ENCODE measurements around the gene ZBTB7C. TPM values are rescaled to one million over a fixed set of nuclear protein-coding genes. Genes with fewer than 3 reads are reported as not detected.

The ZBTB7C gene
- total and polyA plus RNA-seq, 9 of the 15 experiments (the other 6 are each of a cell fraction or from before 2014, with no cell fraction given) = not detected

DNA sequence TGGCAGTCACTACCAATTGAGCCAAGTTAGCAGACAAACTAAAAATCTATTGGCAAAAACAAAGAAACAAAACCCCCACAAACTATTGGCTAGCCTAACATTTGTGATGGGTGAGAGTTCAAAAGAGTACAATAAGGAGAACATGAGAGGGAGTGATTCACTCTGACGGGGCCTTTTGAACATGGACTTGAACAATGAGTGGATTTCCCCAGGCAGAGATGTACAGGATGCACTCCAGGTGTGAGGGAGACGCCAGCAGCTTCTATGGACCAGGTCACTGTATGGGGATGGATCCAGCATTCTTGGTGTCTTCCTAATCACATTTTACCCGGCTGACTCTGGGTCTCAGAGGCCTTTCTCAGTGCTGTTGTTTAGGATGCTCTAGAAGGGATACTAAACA, 311.2 kb downstream of the ZBTB7C start:
- no peak for DNase-seq (ENCODE audit: extremely low read depth in 1 of 4, low spot score in 3 of 4)
- FAIRE-seq = no peak
- in situ Hi-C loops (cut with MboI) (no loop called here), intact Hi-C loops (cut with micrococcal nuclease) (loop anchor here (10.0 kb wide), 1 partner anchor 63 kb away; no protein-coding TSS in a partner anchor)
- H4K20me1 ChIP-seq (replicated peaks; ENCODE audit: control insufficient read depth, insufficient read depth, low read length) = no peaks in the 10 kb centered on the region
- H3K27me3 ChIP-seq (ENCODE audit: control insufficient read depth in 2 of 2, insufficient read depth in 2 of 2, low read length in 2 of 2) = peaks cover 0 to 13% of the 10 kb centered on the region in 2 experiments; a peak in 4 of 5 replicates
- 4% methylated on average over 3 of the region's 3 CpGs for WGBS (ENCODE audit: insufficient coverage, low coverage, missing lambda C conversion rate)
- ATAC-seq = no peak
- no peaks in the 10 kb centered on the region for H3K9me1 ChIP-seq (ENCODE audit: control insufficient read depth, insufficient read depth, low read length)
- H3K4me2 ChIP-seq (ENCODE audit: insufficient read depth, low read length) = no peak overlapping the region
- no peaks in the 10 kb centered on the region for H3K79me2 ChIP-seq (ENCODE audit: control insufficient read depth, insufficient read depth, low read length)
- no peak overlapping the region for H3K27ac ChIP-seq (ENCODE audit: extremely low read depth, low read depth, low read length)
- H3K9me3 ChIP-seq (replicated peaks; ENCODE audit: control insufficient read depth, insufficient read depth, low read depth, low read length) = no peaks in the 10 kb centered on the region
- H3K36me3 ChIP-seq (ENCODE audit: control insufficient read depth, insufficient read depth, low read length) = no peaks in the 10 kb centered on the region
- no peak overlapping the region for H3K9ac ChIP-seq (ENCODE audit: insufficient read depth in 1 of 2, low read depth in 2 of 2, low read length in 2 of 2)
- H2AFZ ChIP-seq (ENCODE audit: low read depth, low read length) = no peak overlapping the region
- POLR2A ChIA-PET = no interaction called here
- BruUV-seq (replicated peaks) = no TSS peak
- H3K4me1 ChIP-seq (replicated peaks in 1 of 2; ENCODE audit: control insufficient read depth in 2 of 2, insufficient read depth in 2 of 2, low read length in 2 of 2) = no peaks in the 10 kb centered on the region
- H3K4me3 ChIP-seq = no peak overlapping the region
- CTCF ChIA-PET (ENCODE audit: low intra/inter-chr PET ratio) = no interaction called here
- TF ChIP-seq ARNT (IDR thresholded peaks at IDR 0.05) = no peak
- TF ChIP-seq, protein P1, sequence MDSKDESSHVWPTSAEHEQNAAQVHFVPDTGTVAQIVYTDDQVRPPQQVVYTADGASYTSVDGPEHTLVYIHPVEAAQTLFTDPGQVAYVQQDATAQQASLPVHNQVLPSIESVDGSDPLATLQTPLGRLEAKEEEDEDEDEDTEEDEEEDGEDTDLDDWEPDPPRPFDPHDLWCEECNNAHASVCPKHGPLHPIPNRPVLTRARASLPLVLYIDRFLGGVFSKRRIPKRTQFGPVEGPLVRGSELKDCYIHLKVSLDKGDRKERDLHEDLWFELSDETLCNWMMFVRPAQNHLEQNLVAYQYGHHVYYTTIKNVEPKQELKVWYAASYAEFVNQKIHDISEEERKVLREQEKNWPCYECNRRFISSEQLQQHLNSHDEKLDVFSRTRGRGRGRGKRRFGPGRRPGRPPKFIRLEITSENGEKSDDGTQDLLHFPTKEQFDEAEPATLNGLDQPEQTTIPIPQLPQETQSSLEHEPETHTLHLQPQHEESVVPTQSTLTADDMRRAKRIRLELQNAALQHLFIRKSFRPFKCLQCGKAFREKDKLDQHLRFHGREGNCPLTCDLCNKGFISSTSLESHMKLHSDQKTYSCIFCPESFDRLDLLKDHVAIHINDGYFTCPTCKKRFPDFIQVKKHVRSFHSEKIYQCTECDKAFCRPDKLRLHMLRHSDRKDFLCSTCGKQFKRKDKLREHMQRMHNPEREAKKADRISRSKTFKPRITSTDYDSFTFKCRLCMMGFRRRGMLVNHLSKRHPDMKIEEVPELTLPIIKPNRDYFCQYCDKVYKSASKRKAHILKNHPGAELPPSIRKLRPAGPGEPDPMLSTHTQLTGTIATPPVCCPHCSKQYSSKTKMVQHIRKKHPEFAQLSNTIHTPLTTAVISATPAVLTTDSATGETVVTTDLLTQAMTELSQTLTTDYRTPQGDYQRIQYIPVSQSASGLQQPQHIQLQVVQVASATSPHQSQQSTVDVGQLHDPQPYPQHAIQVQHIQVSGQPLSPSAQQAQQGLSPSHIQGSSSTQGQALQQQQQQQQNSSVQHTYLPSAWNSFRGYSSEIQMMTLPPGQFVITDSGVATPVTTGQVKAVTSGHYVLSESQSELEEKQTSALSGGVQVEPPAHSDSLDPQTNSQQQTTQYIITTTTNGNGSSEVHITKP (IDR thresholded peaks at IDR 0.05; ENCODE audit: partially characterized antibody) = no peak
- no peak for TF ChIP-seq TCF3 (CRISPR knock-in tag; IDR thresholded peaks at IDR 0.05)
- TF ChIP-seq PHF21A (IDR thresholded peaks at IDR 0.05; ENCODE audit: borderline replicate concordance, low read depth) = no peak
- TF ChIP-seq, protein P2, sequence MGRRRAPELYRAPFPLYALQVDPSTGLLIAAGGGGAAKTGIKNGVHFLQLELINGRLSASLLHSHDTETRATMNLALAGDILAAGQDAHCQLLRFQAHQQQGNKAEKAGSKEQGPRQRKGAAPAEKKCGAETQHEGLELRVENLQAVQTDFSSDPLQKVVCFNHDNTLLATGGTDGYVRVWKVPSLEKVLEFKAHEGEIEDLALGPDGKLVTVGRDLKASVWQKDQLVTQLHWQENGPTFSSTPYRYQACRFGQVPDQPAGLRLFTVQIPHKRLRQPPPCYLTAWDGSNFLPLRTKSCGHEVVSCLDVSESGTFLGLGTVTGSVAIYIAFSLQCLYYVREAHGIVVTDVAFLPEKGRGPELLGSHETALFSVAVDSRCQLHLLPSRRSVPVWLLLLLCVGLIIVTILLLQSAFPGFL (CRISPR knock-in tag; IDR thresholded peaks at IDR 0.05) = no peak
- TF ChIP-seq, protein P3, sequence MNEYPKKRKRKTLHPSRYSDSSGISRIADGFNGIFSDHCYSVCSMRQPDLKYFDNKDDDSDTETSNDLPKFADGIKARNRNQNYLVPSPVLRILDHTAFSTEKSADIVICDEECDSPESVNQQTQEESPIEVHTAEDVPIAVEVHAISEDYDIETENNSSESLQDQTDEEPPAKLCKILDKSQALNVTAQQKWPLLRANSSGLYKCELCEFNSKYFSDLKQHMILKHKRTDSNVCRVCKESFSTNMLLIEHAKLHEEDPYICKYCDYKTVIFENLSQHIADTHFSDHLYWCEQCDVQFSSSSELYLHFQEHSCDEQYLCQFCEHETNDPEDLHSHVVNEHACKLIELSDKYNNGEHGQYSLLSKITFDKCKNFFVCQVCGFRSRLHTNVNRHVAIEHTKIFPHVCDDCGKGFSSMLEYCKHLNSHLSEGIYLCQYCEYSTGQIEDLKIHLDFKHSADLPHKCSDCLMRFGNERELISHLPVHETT (CRISPR knock-in tag; conservative IDR thresholded peaks at IDR 0.05 in 1 of 2, IDR thresholded peaks at IDR 0.05 in 1 of 2) = no peak
- TF ChIP-seq, protein P4, sequence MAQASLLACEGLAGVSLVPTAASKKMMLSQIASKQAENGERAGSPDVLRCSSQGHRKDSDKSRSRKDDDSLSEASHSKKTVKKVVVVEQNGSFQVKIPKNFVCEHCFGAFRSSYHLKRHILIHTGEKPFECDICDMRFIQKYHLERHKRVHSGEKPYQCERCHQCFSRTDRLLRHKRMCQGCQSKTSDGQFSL (CRISPR knock-in tag; IDR thresholded peaks at IDR 0.05) = no peak
- TF ChIP-seq, protein P4 (tag; IDR thresholded peaks at IDR 0.05) = no peak
- no peak for TF ChIP-seq CREM (IDR thresholded peaks at IDR 0.05; ENCODE audit: low read depth)
- no peak for TF ChIP-seq TEAD4 (IDR thresholded peaks at IDR 0.05; ENCODE audit: low read length)
- TF ChIP-seq TEAD4 (CRISPR knock-in tag; IDR thresholded peaks at IDR 0.05; ENCODE audit: borderline replicate concordance) = no peak
- TF ChIP-seq RCOR1 (IDR thresholded peaks at IDR 0.05; ENCODE audit: borderline replicate concordance in 1 of 2, low read depth in 2 of 2, low read length in 2 of 2) = no peak
- no peak for TF ChIP-seq HDAC2 (IDR thresholded peaks at IDR 0.05)
- TF ChIP-seq SMARCB1 (IDR thresholded peaks at IDR 0.05; ENCODE audit: insufficient read length, low read depth) = no peak
- TF ChIP-seq CC2D1A (IDR thresholded peaks at IDR 0.05) = no peak
- TF ChIP-seq MTA2 (IDR thresholded peaks at IDR 0.05; ENCODE audit: low read depth) = no peak

Data from K562 (cell line).